ENCODE measurements around the gene RAPGEF3. TPM values are rescaled to one million over a fixed set of nuclear protein-coding genes. Genes with fewer than 3 reads are reported as not detected.
A peak's percentile ranks its signal among the peaks of the same experiment; 100 is the strongest.

The RAPGEF3 gene
- total and polyA plus RNA-seq, 2 of the 8 experiments (the other 6 are each of a cell fraction or from before 2014, with no cell fraction given) = 5.0 to 9.4 TPM

GRCh38 chr12:47705566-47706425, 52.9 kb downstream of the RAPGEF3 start, which contains the start of gene RPAP3 (continued):
- TF ChIP-seq BACH1 (IDR thresholded peaks at IDR 0.05; ENCODE audit: low read length) (peak; percentile 86), TEAD4 (IDR thresholded peaks at IDR 0.05; ENCODE audit: low read depth, low read length) (no peak), ASH2L (IDR thresholded peaks at IDR 0.05; ENCODE audit: low read length) (peak; percentile 96), SIN3A (conservative IDR thresholded peaks at IDR 0.05 in 1 of 2, IDR thresholded peaks at IDR 0.05 in 1 of 2; ENCODE audit: low read depth in 1 of 2, low read length in 2 of 2) (peak in 1 of 2 experiments; percentile 80; a peak in 2 of 4 replicates), JUND (IDR thresholded peaks at IDR 0.05; ENCODE audit: low read length) (peak; percentile 86), PHF8 (conservative IDR thresholded peaks at IDR 0.05; ENCODE audit: low read depth, low read length) (peak; percentile 95), SIRT6 (IDR thresholded peaks at IDR 0.05; ENCODE audit: low read length) (no peak), CHD1 (IDR thresholded peaks at IDR 0.05; ENCODE audit: low read depth, low read length) (no peak)

All from H1 (cell line).